Mucosa of descending colon (tissue), 3 donors: ENCODE data around the gene SPR. TPM values are rescaled to one million over a fixed set of nuclear protein-coding genes. Genes with fewer than 3 reads are reported as not detected.
A peak's percentile ranks its signal among the peaks of the same experiment; 100 is the strongest.

ENCODE experiments used
- ATAC-seq: fragments of 200-7000 bp; cut with Tn5 transposase; one replicate; pipeline ENCODE4 v1.9.1; 2020; ENCODE audit warnings: mild to moderate bottlenecking, moderate library complexity
- DNase-seq, 3 donors: peaks; one replicate each; pipeline ENCODE4 v3.0.0-alpha.2; 2020
- H3K36me3 ChIP-seq: fragments of 200-600 bp; one replicate; pipeline ENCODE4 v1.8.0; 2021; ENCODE audit warnings: low read depth, mild to moderate bottlenecking
- H3K4me1 ChIP-seq: fragments of 200-600 bp; one replicate; pipeline ENCODE4 v1.8.0; 2021; ENCODE audit warnings: low read depth, mild to moderate bottlenecking
- H3K4me3 ChIP-seq: fragments of 200-600 bp; one replicate; pipeline ENCODE4 v1.8.0; 2021; ENCODE audit warnings: mild to moderate bottlenecking
- H3K9me3 ChIP-seq: fragments of 200-600 bp; one replicate; pipeline ENCODE4 v1.8.0; 2021; ENCODE audit warnings: mild to moderate bottlenecking
- intact Hi-C, 2 donors: fragments of 100-400 bp; cut with DNase I in 1 of 2; cut with micrococcal nuclease in 1 of 2; formaldehyde crosslinking; loops; one replicate each; pipeline versions ENCODE4 v1.11.0 to v1.11.1; 2022; cut with DNase I, micrococcal nuclease
- total RNA-seq, 3 donors: library from RNA; stranded (reverse); fragmentation: NEBNext Ultra II Directional in 2 of 3; extraction: Animal tissue kit (Norgen Biotek cat#: 25700) in 2 of 3; gene quantifications; one replicate each; pipeline versions ENCODE4 v1.2.1 to v1.2.4, GENCODE V29; 2021 to 2023
- TF ChIP-seq, protein P1 (sequence below): fragments of 200-600 bp; IDR thresholded peaks from one replicate; pipeline ENCODE4 v1.8.0; 2022; ENCODE audit warnings: antibody characterized with exemption, mild to moderate bottlenecking
- donor health status: DM: no; HTN: no; CAD: no; lungs with moderate emphysema.
- donor health status: DM: no; HTN: no; CAD: no.
- donor health status: DM: no; HTN: yes; CAD: no.

Gene SPR
- total RNA-seq, 3 donors from 2014 or later = 53.7 to 91.0 (median 60.9) TPM

DNA sequence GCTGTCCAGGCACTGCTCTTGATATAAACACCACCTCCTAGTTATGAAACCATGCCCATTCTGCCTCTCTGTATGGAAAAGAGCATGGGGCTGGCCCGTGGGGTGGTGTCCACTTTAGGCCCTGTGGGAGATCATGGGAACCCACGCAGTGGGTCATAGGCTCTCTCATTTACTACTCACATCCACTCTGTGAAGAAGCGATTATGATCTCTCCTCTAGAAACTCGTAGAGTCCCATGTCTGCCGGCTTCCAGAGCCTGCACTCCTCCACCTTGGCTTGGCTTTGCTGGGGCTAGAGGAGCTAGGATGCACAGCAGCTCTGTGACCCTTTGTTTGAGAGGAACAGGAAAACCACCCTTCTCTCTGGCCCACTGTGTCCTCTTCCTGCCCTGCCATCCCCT lies 46.0 kb downstream of the SPR start:
- TF ChIP-seq, protein P1, sequence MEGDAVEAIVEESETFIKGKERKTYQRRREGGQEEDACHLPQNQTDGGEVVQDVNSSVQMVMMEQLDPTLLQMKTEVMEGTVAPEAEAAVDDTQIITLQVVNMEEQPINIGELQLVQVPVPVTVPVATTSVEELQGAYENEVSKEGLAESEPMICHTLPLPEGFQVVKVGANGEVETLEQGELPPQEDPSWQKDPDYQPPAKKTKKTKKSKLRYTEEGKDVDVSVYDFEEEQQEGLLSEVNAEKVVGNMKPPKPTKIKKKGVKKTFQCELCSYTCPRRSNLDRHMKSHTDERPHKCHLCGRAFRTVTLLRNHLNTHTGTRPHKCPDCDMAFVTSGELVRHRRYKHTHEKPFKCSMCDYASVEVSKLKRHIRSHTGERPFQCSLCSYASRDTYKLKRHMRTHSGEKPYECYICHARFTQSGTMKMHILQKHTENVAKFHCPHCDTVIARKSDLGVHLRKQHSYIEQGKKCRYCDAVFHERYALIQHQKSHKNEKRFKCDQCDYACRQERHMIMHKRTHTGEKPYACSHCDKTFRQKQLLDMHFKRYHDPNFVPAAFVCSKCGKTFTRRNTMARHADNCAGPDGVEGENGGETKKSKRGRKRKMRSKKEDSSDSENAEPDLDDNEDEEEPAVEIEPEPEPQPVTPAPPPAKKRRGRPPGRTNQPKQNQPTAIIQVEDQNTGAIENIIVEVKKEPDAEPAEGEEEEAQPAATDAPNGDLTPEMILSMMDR = no peak
- Histone ChIP-seq H3K4me3 (no peak overlapping the region), H3K9me3 (no peaks in the 10 kb centered on the region), H3K36me3 (no peaks in the 10 kb centered on the region), H3K4me1 (no peaks in the 10 kb centered on the region)
- ATAC-seq = no peak
- intact Hi-C loops = no loop called here
- no peak for DNase-seq

DNA sequence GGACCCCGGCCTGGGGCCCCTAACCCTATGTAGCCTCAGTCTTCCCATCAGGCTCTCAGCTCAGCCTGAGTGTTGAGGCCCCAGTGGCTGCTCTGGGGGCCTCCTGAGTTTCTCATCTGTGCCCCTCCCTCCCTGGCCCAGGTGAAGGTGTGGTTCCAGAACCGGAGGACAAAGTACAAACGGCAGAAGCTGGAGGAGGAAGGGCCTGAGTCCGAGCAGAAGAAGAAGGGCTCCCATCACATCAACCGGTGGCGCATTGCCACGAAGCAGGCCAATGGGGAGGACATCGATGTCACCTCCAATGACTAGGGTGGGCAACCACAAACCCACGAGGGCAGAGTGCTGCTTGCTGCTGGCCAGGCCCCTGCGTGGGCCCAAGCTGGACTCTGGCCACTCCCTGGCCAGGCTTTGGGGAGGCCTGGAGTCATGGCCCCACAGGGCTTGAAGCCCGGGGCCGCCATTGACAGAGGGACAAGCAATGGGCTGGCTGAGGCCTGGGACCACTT lies 46.5 kb downstream of the SPR start:
- Histone ChIP-seq H3K9me3 (no peaks in the 10 kb centered on the region), H3K4me1 (no peaks in the 10 kb centered on the region), H3K36me3 (no peaks in the 10 kb centered on the region), H3K4me3 (no peak overlapping the region)
- peak; percentile 49 for ATAC-seq
- TF ChIP-seq, protein P1 = no peak
- intact Hi-C loops = no loop called here
- peak in 2 of 3 donors; percentile 47 to 55 for DNase-seq

DNA sequence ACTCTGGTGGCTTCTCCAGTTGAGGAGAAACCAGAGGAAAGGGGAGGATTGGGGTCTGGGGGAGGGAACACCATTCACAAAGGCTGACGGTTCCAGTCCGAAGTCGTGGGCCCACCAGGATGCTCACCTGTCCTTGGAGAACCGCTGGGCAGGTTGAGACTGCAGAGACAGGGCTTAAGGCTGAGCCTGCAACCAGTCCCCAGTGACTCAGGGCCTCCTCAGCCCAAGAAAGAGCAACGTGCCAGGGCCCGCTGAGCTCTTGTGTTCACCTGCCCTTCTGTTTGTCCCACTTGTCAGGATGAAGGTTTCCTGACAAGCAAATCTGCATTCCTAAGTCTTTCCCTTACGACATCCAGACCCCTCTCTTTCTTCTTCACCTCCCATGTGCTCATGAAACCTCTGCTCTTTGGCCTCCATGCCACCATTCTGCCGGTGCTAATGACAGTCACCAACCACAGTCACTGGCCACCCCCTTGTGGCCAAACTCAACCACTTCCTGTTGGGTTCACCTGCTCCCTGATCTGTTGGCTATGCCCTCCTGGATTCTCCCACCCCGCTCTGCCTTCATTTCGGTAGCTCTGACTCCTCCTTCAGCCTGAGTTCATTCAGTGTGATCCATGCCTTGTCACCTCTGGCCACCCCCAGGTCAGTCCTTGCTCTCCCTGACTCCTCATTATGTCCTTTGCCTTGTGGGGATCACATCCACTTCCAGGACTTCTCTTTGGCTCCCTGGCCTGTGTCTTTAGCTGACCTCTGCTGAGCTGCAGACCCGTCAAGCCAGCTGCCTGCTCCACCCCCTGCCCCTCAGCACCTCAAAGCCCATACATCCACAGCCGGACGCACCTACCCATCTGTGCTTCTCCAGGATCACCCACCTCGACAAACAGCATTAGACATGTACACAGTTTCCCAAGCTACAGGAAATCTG lies 47.7 kb downstream of the SPR start:
- ATAC-seq (peak; percentile 71), DNase-seq (peak; percentile 42 to 68 (median 66))
- no peaks in the 10 kb centered on the region for H3K36me3 ChIP-seq
- H3K9me3 ChIP-seq = no peaks in the 10 kb centered on the region
- no peak overlapping the region for H3K4me3 ChIP-seq
- TF ChIP-seq, protein P1 = peak; percentile 19
- no peaks in the 10 kb centered on the region for H3K4me1 ChIP-seq
- intact Hi-C loops = loop anchor here in 1 of 2 donors (5.0 kb wide), 1 partner anchor 43 kb away; no protein-coding TSS in a partner anchor

DNA sequence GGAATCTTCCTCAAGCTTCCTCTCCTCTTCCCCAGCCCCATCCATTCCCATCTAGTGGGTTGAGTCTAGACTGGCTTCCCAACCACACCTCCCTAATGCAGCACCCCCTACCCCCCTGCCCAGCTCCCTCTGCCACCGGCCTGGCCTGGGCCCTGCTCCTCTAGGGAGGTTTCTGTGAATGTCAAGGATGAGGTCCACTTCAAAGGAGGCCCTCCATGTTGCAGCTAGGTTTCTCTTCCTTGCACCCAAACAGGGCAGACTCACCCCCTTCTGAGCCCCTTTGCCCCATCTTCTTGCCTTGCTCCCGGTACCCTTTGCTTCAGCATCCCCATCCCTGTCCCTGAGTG lies 48.4 kb downstream of the SPR start:
- H3K9me3 ChIP-seq = no peaks in the 10 kb centered on the region
- no peaks in the 10 kb centered on the region for H3K36me3 ChIP-seq
- H3K4me1 ChIP-seq = no peaks in the 10 kb centered on the region
- no peak overlapping the region for H3K4me3 ChIP-seq
- TF ChIP-seq, protein P1 = no peak
- DNase-seq (peak in 1 of 3 donors; percentile 15), ATAC-seq (no peak)
- intact Hi-C loops = loop anchor here in 1 of 2 donors (5.0 kb wide), 1 partner anchor 43 kb away; no protein-coding TSS in a partner anchor

DNA sequence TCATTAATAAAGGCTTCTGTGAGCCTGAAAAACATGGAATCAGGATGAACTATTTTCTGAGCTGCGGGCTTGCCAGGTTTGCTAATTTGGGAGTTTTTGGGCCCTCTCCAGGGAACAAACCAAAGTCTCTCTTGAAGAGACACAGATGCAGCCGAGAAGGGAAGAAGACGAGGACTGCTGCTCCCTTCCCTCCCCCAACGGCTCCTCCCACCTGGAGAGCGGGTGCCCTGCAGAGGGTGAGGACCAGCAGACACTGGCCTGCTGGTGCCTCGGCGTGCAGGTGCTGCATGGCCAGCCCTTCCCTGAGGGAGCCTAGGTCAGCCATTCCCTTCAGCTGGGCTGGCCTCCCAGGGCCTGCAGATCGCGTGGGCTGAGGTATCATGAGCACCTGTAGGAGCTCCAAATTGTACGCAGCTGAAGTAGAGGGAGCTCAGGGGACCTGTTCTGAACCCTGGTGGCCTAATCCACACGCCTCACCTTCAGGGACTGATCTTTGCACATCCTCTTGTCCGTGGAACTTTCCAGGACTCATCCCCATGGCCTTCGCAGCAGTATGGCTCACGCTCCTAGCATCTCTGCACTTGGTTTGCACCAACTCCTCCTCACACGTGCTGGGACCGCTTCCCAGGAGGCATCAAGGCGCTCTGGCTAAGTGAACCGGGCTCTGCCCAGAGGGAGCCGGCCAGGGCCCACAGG lies 49.6 kb downstream of the SPR start:
- TF ChIP-seq, protein P1 = no peak
- Histone ChIP-seq H3K4me1 (no peaks in the 10 kb centered on the region), H3K9me3 (no peaks in the 10 kb centered on the region), H3K4me3 (no peak overlapping the region), H3K36me3 (no peaks in the 10 kb centered on the region)
- DNase-seq (peak in 2 of 3 donors; percentile 13 to 20), ATAC-seq (no peak)
- intact Hi-C loops = loop anchor here in 1 of 2 donors (5.0 kb wide), 1 partner anchor 45 kb away; no protein-coding TSS in a partner anchor
